ENCODE results near the gene HAPLN2.

The HAPLN2 gene

DNA sequence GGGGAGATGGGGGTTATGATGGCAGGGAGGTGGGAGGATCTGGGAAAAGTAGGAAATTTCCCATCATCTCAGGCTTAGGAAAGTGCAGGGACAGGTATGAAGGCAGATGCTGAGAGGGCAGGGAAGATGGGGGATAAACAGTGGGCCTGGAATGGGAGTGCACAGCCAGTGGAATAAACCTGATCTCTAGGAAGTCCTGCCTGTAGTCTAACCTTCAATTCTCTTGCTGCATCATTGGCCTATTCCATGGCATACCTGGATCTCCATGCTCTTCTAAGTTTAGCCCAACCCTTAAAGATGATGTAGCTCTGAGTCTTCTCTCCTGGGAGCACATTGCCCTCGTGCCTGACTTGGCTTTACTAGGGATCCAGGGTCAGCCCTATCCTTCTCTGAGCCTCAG is 25.4 kb downstream of the HAPLN2 start:
- no peak for DNase-seq (ENCODE audit: low read depth in 2 of 2)

- DNase-seq (ENCODE audit: low read depth in 2 of 2) = no peak
Observed at GRCh38 chr1:156645056-156645455, 25.8 kb downstream of the HAPLN2 start.

GRCh38 chr1:156645666-156646065 is 26.5 kb downstream of the HAPLN2 start:
- no peak for DNase-seq (ENCODE audit: low read depth in 2 of 2)

- DNase-seq (ENCODE audit: low read depth in 2 of 2) = no peak
Observed at GRCh38 chr1:156646738-156647211, 27.6 kb downstream of the HAPLN2 start.

GRCh38 chr1:156647351-156647750 is 28.1 kb downstream of the HAPLN2 start:
- no peak for DNase-seq (ENCODE audit: low read depth in 2 of 2)

DNA sequence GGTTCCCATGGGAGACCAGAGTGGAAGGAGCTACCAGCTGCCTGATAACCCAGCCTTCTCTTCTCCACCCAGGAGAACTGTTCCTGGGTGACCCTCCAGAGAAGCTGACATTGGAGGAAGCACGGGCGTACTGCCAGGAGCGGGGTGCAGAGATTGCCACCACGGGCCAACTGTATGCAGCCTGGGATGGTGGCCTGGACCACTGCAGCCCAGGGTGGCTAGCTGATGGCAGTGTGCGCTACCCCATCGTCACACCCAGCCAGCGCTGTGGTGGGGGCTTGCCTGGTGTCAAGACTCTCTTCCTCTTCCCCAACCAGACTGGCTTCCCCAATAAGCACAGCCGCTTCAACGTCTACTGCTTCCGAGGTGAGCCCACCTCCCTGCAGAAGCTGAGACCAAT is 29.3 kb downstream of the HAPLN2 start:
- no peak for DNase-seq (ENCODE audit: low read depth in 2 of 2)

- no peak for DNase-seq (ENCODE audit: low read depth in 2 of 2)
Observed at GRCh38 chr1:156648951-156649350, 29.7 kb downstream of the HAPLN2 start.

DNA sequence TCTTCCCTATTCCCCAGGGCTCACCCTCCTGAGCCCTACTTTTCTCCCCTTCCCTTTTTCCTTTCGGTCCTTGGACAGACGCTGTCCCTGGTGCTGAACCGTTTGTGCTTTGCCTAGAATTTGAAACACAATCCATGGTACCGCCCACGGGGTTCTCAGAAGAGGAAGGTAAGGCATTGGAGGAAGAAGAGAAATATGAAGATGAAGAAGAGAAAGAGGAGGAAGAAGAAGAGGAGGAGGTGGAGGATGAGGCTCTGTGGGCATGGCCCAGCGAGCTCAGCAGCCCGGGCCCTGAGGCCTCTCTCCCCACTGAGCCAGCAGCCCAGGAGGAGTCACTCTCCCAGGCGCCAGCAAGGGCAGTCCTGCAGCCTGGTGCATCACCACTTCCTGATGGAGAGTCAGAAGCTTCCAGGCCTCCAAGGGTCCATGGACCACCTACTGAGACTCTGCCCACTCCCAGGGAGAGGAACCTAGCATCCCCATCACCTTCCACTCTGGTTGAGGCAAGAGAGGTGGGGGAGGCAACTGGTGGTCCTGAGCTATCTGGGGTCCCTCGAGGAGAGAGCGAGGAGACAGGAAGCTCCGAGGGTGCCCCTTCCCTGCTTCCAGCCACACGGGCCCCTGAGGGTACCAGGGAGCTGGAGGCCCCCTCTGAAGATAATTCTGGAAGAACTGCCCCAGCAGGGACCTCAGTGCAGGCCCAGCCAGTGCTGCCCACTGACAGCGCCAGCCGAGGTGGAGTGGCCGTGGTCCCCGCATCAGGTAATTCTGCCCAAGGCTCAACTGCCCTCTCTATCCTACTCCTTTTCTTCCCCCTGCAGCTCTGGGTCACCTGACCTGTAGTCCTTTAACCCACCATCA is 33.1 kb downstream of the HAPLN2 start:
- no peak for DNase-seq (ENCODE audit: low read depth in 2 of 2)

DNA sequence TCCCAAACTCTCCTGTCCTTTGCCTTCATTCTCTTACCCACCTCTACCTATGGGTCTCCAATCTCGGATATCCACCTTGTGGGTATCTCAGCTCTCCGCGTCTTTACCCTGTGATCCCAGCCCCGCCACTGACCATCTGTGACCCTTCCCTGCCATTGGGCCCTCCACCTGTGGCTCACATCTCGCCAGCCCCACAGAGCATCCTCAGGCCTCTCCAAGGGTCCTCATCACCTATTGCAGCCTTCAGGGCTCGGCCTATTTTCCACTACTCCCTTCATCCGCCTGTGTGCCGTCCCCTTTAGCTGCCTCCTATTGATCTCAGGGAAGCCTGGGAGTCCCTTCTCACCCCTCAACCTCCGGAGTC is 33.8 kb downstream of the HAPLN2 start:
- DNase-seq (ENCODE audit: low read depth in 2 of 2) = no peak

GRCh38 chr1:156654700-156655099 is 35.5 kb downstream of the HAPLN2 start:
- DNase-seq (ENCODE audit: low read depth in 2 of 2) = no peak

GRCh38 chr1:156655151-156655903 is 36.1 kb downstream of the HAPLN2 start:
- no peak for DNase-seq (ENCODE audit: low read depth in 2 of 2)

DNA sequence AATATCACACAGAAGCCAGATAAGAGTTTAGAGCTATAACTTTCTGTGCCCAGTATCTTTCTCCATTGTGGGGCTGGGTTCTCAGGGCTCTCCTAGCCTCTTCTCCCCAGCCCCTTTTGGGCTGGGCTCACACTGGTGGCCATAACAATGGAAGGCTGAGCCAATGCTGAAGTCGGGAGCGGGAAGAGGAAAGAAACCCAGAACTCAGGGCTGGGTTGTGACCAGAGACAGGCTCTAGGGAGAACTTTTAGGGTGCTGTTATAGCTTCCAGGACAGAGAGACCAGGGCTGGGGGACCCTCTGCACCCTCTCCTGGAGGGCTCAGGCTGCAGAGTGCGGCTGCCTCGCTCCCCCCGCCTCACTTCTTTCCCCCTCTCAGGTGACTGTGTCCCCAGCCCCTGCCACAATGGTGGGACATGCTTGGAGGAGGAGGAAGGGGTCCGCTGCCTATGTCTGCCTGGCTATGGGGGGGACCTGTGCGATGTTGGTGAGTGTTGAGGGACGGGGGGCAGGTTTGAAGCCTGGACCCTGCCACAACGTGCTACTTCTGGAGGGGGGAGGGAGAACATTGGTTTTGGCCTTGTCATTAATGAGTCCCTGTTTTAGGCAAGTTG is 36.8 kb downstream of the HAPLN2 start:
- DNase-seq (ENCODE audit: low read depth in 2 of 2) = no peak

DNA sequence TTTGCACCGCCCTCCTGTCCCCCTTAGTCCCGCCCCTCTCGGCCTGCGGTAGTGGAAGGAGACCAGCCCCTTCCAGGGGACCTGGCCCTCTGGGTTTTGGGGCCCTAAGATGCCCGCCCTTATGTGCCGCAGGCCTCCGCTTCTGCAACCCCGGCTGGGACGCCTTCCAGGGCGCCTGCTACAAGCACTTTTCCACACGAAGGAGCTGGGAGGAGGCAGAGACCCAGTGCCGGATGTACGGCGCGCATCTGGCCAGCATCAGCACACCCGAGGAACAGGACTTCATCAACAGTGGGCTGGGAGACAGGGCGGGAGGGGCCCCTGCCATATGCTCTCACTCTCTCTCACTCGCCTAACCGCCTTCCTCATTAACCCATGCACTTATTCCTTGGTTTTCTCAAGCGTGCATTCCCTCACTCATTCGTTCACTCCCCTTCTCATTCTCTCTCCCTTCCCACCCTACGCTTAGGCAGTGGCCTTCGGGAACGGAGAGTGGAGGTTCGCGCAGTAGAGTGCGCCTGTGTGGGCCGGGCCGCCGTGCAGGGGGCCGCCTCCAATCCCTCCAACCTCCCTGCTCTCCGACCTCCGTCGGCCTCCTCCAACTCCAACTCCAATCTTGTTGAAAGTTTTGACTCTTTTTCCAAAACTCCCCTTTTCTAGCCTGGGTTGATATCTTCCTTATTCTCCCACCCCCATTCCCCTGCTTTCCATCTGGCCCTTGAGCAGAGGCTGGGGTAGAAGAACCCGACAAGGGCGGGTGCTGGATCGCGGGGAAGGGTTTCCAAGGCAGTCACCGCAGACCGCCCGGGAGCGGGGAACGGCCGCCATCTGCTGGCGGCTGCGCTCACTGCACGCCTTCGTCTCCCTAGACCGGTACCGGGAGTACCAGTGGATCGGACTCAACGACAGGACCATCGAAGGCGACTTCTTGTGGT is 37.9 kb downstream of the HAPLN2 start:
- DNase-seq (ENCODE audit: low read depth in 2 of 2) = peak; percentile 66 to 71

DNA sequence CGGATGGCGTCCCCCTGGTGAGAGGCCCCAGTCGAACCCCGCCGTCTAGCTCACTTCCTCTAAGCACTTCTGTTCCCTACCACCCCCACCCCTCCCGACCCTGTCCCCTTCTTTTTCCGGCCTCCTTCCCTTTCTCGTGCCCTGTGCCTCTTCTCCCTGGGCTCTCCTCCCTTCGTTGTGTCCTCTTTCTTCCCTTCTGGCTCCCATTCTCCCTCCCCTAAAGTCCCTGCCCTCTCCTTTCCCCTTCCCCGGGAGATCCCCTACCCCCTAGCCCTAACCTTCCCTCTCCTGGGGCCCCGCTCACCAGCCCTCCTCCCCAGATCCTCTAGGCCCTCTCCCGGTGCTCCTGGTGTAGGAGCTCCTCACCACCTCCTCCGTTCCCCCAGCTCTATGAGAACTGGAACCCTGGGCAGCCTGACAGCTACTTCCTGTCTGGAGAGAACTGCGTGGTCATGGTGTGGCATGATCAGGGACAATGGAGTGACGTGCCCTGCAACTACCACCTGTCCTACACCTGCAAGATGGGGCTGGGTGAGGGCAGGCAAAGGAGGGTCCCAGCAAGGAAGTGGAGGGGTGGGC is 38.6 kb downstream of the HAPLN2 start:
- no peak for DNase-seq (ENCODE audit: low read depth in 2 of 2)

GRCh38 chr1:156658496-156658895 is 39.3 kb downstream of the HAPLN2 start:
- DNase-seq (ENCODE audit: low read depth in 2 of 2) = no peak

- DNase-seq (ENCODE audit: low read depth in 2 of 2) = no peak
Observed at GRCh38 chr1:156658945-156659574, 39.8 kb downstream of the HAPLN2 start.

- no peak for DNase-seq (ENCODE audit: low read depth in 2 of 2)
Observed at GRCh38 chr1:156659661-156659987, 40.4 kb downstream of the HAPLN2 start.

GRCh38 chr1:156659988-156660751 is 41.0 kb downstream of the HAPLN2 start:
- peak; percentile 94 to 97 for DNase-seq (ENCODE audit: low read depth in 2 of 2)

DNA sequence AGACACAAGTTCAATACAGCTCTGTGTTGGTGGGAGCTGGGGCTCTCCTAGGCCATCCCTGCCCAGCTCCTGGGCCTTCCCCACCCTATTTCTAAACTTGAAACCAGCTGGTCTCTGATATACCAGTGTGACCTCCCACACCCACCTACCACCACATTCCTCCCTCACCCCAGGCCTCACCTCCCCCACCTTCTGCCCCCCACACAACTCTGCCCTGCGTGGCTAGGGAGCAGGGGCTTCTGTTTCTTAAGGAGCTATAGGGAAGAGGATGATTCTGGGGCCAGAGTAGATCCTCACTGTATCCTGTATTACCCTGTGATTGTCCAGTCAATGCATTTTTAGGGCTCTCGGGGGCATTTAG is 41.5 kb downstream of the HAPLN2 start:
- no peak for DNase-seq (ENCODE audit: low read depth in 2 of 2)

Measured in stimulated activated CD8-positive, alpha-beta memory T cell treated with anti-CD3 and anti-CD28 coated beads, Interleukin-2, amount 100 ng/mL, for 48 hours (primary cell).